ENCODE results near the gene RGS7. TPM values are rescaled to one million over a fixed set of nuclear protein-coding genes. Genes with fewer than 3 reads are reported as not detected.
"Not testable (repeated sequence)": the region's sequence is repeated elsewhere in the genome, so short reads cannot be mapped to it uniquely, and the experiment has no call there.

RGS7 gene
- total RNA-seq, 1 donor from 2014 or later = 2.5 TPM

GRCh38 chr1:241143765-241144442 is 213.1 kb downstream of the RGS7 start:
- Mint-ChIP-seq H3K27ac (no peak overlapping the region), H3K36me3 (no peaks in the 10 kb centered on the region), H3K4me1 (ENCODE audit: unreplicated experiment) (no peaks in the 10 kb centered on the region), H3K9me3 (peaks cover 5% of the 10 kb centered on the region), H3K4me3 (no peak overlapping the region), H3K27me3 (no peaks in the 10 kb centered on the region)
- TF ChIP-seq CTCF (conservative IDR thresholded peaks at IDR 0.05) = no peak
- DNase-seq (ENCODE audit: extremely low spot score, unreplicated experiment) = no peak

DNA sequence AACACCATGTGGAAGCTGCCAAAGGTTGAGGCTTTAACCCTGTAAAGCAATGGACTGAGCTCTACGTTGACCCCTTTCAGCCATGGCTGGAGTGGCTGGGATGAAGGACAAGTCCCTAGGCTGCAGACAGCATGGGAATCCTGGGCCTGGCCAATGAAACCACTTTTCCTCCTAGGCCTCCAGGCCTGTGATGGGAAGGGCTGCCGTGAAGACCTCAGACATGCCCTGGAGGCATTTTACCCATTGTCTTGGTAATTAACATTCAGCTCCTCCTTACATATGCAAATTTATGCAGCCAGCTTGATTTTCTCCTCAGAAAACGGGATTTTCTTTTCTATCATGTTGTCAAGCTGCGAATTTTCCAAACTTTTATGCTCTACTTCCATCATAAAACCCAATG is 214.5 kb downstream of the RGS7 start:
- no peaks in the 10 kb centered on the region for H3K36me3 Mint-ChIP-seq
- H3K4me1 Mint-ChIP-seq (ENCODE audit: unreplicated experiment) = no peaks in the 10 kb centered on the region
- no peaks in the 10 kb centered on the region for H3K27me3 Mint-ChIP-seq
- TF ChIP-seq CTCF (conservative IDR thresholded peaks at IDR 0.05) = no peak
- H3K4me3 Mint-ChIP-seq = no peak overlapping the region
- peaks cover 5% of the 10 kb centered on the region for H3K9me3 Mint-ChIP-seq
- no peak overlapping the region for H3K27ac Mint-ChIP-seq
- DNase-seq (ENCODE audit: extremely low spot score, unreplicated experiment) = no peak

DNA sequence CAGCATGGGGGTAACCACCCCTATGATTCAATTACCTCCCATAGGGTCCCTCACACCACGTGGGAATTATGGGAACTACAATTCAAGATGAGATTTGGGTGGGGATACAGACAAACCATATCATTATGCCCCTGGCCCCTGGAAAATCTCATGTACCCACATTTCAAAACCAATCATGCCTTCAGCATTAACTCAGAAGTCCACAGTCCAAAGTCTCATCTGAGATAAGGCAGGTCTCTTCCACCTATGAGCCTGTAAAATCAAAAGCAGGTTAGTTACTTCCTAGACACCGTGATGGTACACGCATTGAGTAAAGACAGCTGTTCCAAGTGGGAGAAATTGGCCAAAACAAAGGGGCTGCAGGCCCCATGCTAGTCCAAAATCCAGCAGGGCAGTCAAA is 215.4 kb downstream of the RGS7 start:
- not testable (repeated sequence) for H3K27ac Mint-ChIP-seq; H3K4me3 Mint-ChIP-seq; H3K27me3 Mint-ChIP-seq; H3K9me3 Mint-ChIP-seq; H3K36me3 Mint-ChIP-seq; H3K4me1 Mint-ChIP-seq (ENCODE audit: unreplicated experiment); DNase-seq (ENCODE audit: extremely low spot score, unreplicated experiment)

GRCh38 chr1:241140670-241141069 is 216.3 kb downstream of the RGS7 start:
- TF ChIP-seq CTCF (conservative IDR thresholded peaks at IDR 0.05) = no peak
- no peak overlapping the region for H3K27ac Mint-ChIP-seq
- H3K9me3 Mint-ChIP-seq = peaks cover 5% of the 10 kb centered on the region
- no peak for DNase-seq (ENCODE audit: extremely low spot score, unreplicated experiment)
- H3K27me3 Mint-ChIP-seq = no peaks in the 10 kb centered on the region
- H3K4me1 Mint-ChIP-seq (ENCODE audit: unreplicated experiment) = no peaks in the 10 kb centered on the region
- H3K4me3 Mint-ChIP-seq = no peak overlapping the region
- no peaks in the 10 kb centered on the region for H3K36me3 Mint-ChIP-seq

DNA sequence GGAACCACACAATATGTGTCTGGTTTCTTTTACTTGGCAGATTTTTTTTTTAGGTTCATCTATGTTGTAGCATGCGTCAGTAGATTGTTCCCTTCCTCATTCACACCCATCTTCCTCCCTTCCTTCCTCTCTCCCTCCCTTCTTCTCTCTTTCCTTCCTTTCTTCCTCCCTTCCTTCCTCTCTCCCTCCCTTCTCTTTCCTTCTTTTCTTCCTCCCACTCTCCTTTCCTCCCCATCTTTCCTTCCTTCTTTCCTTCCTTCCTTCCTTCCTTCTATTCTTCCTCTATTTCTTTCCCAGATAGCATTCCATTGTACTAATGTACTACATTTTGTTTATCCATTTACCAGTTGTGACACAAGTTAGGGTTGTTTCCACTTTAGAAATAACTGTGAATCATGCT is 218.0 kb downstream of the RGS7 start:
- no peaks in the 10 kb centered on the region for H3K4me1 Mint-ChIP-seq (ENCODE audit: unreplicated experiment)
- H3K9me3 Mint-ChIP-seq = peaks cover 5% of the 10 kb centered on the region
- H3K36me3 Mint-ChIP-seq = no peaks in the 10 kb centered on the region
- no peak overlapping the region for H3K4me3 Mint-ChIP-seq
- no peak overlapping the region for H3K27ac Mint-ChIP-seq
- H3K27me3 Mint-ChIP-seq = no peaks in the 10 kb centered on the region
- TF ChIP-seq CTCF (conservative IDR thresholded peaks at IDR 0.05) = no peak
- DNase-seq (ENCODE audit: extremely low spot score, unreplicated experiment) = no peak

- no peaks in the 10 kb centered on the region for H3K27me3 Mint-ChIP-seq
- DNase-seq (ENCODE audit: extremely low spot score, unreplicated experiment) = no peak
- H3K9me3 Mint-ChIP-seq = peaks cover 5% of the 10 kb centered on the region
- H3K27ac Mint-ChIP-seq = no peak overlapping the region
- TF ChIP-seq CTCF (conservative IDR thresholded peaks at IDR 0.05) = no peak
- no peak overlapping the region for H3K4me3 Mint-ChIP-seq
- no peaks in the 10 kb centered on the region for H3K36me3 Mint-ChIP-seq
- no peaks in the 10 kb centered on the region for H3K4me1 Mint-ChIP-seq (ENCODE audit: unreplicated experiment)
Measured at GRCh38 chr1:241138248-241138647, 218.8 kb downstream of the RGS7 start.
